ENCODE measurements around the gene SH3TC2. TPM values are rescaled to one million over a fixed set of nuclear protein-coding genes. Genes with fewer than 3 reads are reported as not detected.

SH3TC2 gene
- total RNA-seq, 1 experiment from 2014 or later = not detected

DNA sequence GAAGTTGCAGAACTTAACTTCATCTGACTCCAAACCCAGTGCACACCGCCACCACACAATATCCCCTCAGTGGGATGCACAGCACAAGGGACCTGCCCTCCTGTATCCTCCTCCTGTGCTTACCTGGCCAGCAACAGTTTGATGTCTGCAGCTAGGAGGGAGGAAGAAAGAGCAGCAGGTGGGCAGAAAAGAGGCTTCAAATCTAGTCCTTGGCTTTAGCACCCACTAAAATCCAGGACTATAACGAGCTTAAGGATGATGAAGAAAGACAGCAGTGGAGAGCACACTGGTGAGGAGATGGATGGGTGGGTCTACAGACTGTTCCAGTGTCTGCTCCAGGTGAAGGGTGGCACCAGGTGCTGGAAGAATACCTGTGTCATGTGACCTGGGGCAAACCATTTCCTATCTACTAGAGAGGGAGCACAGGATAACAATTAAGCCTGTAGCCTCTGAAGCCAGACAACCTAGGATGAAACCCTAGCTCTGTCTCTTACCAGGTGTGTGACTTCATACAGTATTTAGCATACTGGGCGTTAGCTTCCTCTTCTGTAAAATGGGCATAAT lies 100.0 kb downstream of the SH3TC2 start:
- DNase-seq = no peak
- H3K9ac ChIP-seq (ENCODE audit: low read length) = no peak overlapping the region
- H3K27ac ChIP-seq (ENCODE audit: low read length) = no peak overlapping the region
- H3K9me2 ChIP-seq (replicated peaks; ENCODE audit: insufficient read depth, low read length) = no peaks in the 10 kb centered on the region
- no peaks in the 10 kb centered on the region for H3K27me3 ChIP-seq (ENCODE audit: low read length)
- H3K36me3 ChIP-seq (ENCODE audit: insufficient read depth, low read length) = no peaks in the 10 kb centered on the region
- no peak overlapping the region for H2AFZ ChIP-seq (ENCODE audit: low read length)
- no peak overlapping the region for H3K4me2 ChIP-seq (ENCODE audit: low read depth, low read length, poor library complexity, severe bottlenecking)
- peaks cover 22% of the 10 kb centered on the region for H3K4me1 ChIP-seq (ENCODE audit: low read length)
- H3K4me3 ChIP-seq (ENCODE audit: low read length) = no peak overlapping the region
- no peaks in the 10 kb centered on the region for H3K9me3 ChIP-seq (ENCODE audit: low read length)
- H4K20me1 ChIP-seq (ENCODE audit: insufficient read depth, low read depth, low read length) = no peaks in the 10 kb centered on the region
- H3K79me2 ChIP-seq (ENCODE audit: low read length) = no peaks in the 10 kb centered on the region

DNA sequence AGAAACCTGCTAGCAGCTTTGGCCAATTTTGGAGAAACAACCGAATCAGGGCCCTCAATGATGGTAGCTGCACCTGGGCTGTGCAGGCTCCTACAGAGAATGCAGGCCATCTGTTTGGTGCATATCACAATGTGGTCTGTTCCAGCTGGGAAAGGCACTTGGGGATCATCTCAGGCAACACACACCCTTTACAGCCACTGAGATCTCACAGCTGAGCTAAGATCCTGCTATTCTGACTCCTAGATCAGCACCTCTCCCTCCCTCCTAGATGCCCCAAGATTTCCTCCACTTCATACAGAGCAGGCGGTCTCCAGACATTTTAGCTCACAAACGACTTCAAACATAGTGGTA lies 100.7 kb downstream of the SH3TC2 start:
- H3K79me2 ChIP-seq (ENCODE audit: low read length) = no peaks in the 10 kb centered on the region
- H3K27me3 ChIP-seq (ENCODE audit: low read length) = no peaks in the 10 kb centered on the region
- H3K27ac ChIP-seq (ENCODE audit: low read length) = no peak overlapping the region
- DNase-seq = no peak
- H3K9me2 ChIP-seq (replicated peaks; ENCODE audit: insufficient read depth, low read length) = no peaks in the 10 kb centered on the region
- H3K9me3 ChIP-seq (ENCODE audit: low read length) = no peaks in the 10 kb centered on the region
- no peaks in the 10 kb centered on the region for H4K20me1 ChIP-seq (ENCODE audit: insufficient read depth, low read depth, low read length)
- no peak overlapping the region for H3K4me2 ChIP-seq (ENCODE audit: low read depth, low read length, poor library complexity, severe bottlenecking)
- H3K4me1 ChIP-seq (ENCODE audit: low read length) = peaks cover 28% of the 10 kb centered on the region
- no peak overlapping the region for H2AFZ ChIP-seq (ENCODE audit: low read length)
- H3K4me3 ChIP-seq (ENCODE audit: low read length) = no peak overlapping the region
- H3K9ac ChIP-seq (ENCODE audit: low read length) = no peak overlapping the region
- no peaks in the 10 kb centered on the region for H3K36me3 ChIP-seq (ENCODE audit: insufficient read depth, low read length)

DNA sequence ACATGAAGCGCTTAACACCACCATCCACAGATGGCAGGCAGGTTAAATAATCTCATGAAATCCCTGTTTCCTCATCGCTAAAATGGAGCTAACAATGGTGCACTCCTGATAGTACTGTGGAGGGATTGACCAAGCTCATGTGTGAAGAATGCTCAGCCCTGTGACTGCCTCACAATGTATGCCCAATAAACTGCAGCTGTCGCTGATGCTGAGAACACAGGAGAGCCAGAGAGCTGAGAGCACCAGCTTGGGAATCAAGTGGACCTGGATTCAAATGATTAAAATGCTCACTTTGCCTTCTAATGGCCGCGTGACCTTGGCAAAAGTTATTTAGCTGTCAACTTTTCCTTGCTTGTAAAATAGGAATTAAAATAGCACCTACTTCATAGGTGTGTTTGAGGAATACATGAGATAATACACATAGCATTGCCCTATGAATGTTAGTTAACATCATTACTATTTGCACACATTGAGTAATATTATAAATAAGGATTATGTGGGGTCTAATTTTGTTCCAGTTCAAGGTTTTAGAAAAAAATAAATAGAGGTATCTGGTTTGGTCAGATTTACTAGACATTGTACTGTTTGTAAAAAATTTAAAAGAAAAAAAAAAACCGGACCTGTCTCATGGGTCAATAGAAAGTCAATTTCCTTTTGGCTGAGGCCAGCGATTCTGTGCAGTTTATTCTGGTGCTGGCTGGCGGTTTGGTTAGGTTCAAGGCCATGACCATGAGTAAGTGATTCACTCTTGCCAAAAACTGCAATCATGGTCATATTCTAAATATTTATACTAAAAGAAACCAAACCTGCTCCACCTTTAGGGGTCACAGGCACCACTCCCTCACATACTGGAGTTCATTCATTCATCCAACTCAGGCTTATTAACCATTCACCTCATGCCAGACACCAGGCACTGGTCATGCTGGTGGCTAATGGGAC lies 101.3 kb downstream of the SH3TC2 start:
- H4K20me1 ChIP-seq (ENCODE audit: insufficient read depth, low read depth, low read length) = no peaks in the 10 kb centered on the region
- no peak for DNase-seq
- H3K4me2 ChIP-seq (ENCODE audit: low read depth, low read length, poor library complexity, severe bottlenecking) = no peak overlapping the region
- no peaks in the 10 kb centered on the region for H3K9me2 ChIP-seq (replicated peaks; ENCODE audit: insufficient read depth, low read length)
- no peak overlapping the region for H3K27ac ChIP-seq (ENCODE audit: low read length)
- H2AFZ ChIP-seq (ENCODE audit: low read length) = no peak overlapping the region
- H3K79me2 ChIP-seq (ENCODE audit: low read length) = no peaks in the 10 kb centered on the region
- no peak overlapping the region for H3K9ac ChIP-seq (ENCODE audit: low read length)
- H3K9me3 ChIP-seq (ENCODE audit: low read length) = no peaks in the 10 kb centered on the region
- H3K4me3 ChIP-seq (ENCODE audit: low read length) = no peak overlapping the region
- no peaks in the 10 kb centered on the region for H3K27me3 ChIP-seq (ENCODE audit: low read length)
- H3K36me3 ChIP-seq (ENCODE audit: insufficient read depth, low read length) = no peaks in the 10 kb centered on the region
- peaks cover 35% of the 10 kb centered on the region for H3K4me1 ChIP-seq (ENCODE audit: low read length)

DNA sequence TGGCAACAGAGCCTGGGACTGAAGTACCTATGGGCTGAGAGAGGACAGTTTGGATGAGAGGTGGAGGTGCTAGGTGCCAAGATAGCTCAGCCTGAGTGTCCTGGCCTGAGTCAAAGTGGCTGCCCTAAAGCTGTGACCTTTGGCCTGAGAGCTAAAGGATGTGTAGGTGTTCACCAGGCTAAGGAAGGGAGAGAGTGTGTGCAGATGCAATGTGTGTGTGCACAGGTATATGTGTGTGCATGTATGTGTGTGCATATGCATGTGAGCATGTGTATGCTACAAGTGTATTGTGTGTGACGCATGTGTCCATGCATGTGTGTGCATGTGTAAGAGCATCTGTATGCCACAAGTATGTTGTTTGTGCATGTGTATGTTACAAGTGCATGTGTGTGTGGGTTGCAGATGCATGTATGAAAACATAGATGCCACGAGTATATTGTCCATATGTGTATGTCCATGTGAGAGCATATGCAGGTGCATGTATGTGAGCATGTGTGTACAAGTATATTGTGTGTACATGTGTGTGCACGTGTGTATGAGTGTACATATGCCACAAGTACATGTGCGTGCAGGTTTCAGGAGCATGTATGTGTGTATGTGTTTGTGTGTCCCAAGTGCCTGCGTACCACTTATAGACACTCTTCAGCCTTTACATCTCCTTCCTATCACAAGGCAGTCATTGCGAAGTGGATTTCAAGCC lies 102.6 kb downstream of the SH3TC2 start:
- H3K9me3 ChIP-seq (ENCODE audit: low read length) = no peaks in the 10 kb centered on the region
- H3K79me2 ChIP-seq (ENCODE audit: low read length) = no peaks in the 10 kb centered on the region
- H3K27ac ChIP-seq (ENCODE audit: low read length) = no peak overlapping the region
- H4K20me1 ChIP-seq (ENCODE audit: insufficient read depth, low read depth, low read length) = no peaks in the 10 kb centered on the region
- no peaks in the 10 kb centered on the region for H3K36me3 ChIP-seq (ENCODE audit: insufficient read depth, low read length)
- H3K4me3 ChIP-seq (ENCODE audit: low read length) = no peak overlapping the region
- H2AFZ ChIP-seq (ENCODE audit: low read length) = no peak overlapping the region
- no peaks in the 10 kb centered on the region for H3K27me3 ChIP-seq (ENCODE audit: low read length)
- H3K4me1 ChIP-seq (ENCODE audit: low read length) = peaks cover 40% of the 10 kb centered on the region
- H3K9ac ChIP-seq (ENCODE audit: low read length) = no peak overlapping the region
- H3K9me2 ChIP-seq (replicated peaks; ENCODE audit: insufficient read depth, low read length) = no peaks in the 10 kb centered on the region
- DNase-seq = no peak
- H3K4me2 ChIP-seq (ENCODE audit: low read depth, low read length, poor library complexity, severe bottlenecking) = no peak overlapping the region

DNA sequence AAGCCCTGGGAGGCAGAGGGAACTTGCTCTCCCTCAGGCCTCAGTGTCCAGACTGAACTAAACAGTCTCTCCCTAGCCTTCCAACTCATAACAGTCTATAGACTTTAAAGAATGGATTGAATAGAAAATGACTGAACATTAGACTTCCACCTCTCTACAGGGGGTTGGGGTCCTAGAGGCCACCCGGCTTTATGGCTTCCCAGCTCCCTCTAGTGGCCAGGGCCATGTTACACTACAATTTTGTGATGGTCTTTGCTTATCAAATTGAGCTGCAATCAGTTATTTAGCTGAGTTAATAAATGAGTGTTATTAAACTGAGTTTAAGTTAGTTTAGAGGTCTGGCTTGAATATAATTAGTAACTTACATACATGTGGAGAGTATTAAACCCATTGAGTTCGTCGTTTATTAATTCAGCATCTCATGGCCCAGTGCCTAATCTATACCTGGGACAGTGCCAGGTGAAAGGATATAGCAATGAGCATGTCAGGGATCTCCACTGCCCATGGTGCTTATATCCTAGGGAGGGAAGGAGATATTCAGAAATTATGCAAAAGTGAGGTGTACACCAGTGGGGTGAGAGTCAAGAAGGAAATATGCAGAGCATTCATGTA lies 105.2 kb downstream of the SH3TC2 start:
- H3K4me2 ChIP-seq (ENCODE audit: low read depth, low read length, poor library complexity, severe bottlenecking) = no peak overlapping the region
- H3K27ac ChIP-seq (ENCODE audit: low read length) = no peak overlapping the region
- no peak overlapping the region for H3K4me3 ChIP-seq (ENCODE audit: low read length)
- H3K9me2 ChIP-seq (replicated peaks; ENCODE audit: insufficient read depth, low read length) = no peaks in the 10 kb centered on the region
- H3K27me3 ChIP-seq (ENCODE audit: low read length) = no peaks in the 10 kb centered on the region
- H3K79me2 ChIP-seq (ENCODE audit: low read length) = no peaks in the 10 kb centered on the region
- no peak overlapping the region for H3K9ac ChIP-seq (ENCODE audit: low read length)
- H4K20me1 ChIP-seq (ENCODE audit: insufficient read depth, low read depth, low read length) = no peaks in the 10 kb centered on the region
- H3K4me1 ChIP-seq (ENCODE audit: low read length) = peaks cover 39% of the 10 kb centered on the region
- peak; percentile 88 for DNase-seq
- no peak overlapping the region for H2AFZ ChIP-seq (ENCODE audit: low read length)
- H3K9me3 ChIP-seq (ENCODE audit: low read length) = no peaks in the 10 kb centered on the region
- no peaks in the 10 kb centered on the region for H3K36me3 ChIP-seq (ENCODE audit: insufficient read depth, low read length)

DNA sequence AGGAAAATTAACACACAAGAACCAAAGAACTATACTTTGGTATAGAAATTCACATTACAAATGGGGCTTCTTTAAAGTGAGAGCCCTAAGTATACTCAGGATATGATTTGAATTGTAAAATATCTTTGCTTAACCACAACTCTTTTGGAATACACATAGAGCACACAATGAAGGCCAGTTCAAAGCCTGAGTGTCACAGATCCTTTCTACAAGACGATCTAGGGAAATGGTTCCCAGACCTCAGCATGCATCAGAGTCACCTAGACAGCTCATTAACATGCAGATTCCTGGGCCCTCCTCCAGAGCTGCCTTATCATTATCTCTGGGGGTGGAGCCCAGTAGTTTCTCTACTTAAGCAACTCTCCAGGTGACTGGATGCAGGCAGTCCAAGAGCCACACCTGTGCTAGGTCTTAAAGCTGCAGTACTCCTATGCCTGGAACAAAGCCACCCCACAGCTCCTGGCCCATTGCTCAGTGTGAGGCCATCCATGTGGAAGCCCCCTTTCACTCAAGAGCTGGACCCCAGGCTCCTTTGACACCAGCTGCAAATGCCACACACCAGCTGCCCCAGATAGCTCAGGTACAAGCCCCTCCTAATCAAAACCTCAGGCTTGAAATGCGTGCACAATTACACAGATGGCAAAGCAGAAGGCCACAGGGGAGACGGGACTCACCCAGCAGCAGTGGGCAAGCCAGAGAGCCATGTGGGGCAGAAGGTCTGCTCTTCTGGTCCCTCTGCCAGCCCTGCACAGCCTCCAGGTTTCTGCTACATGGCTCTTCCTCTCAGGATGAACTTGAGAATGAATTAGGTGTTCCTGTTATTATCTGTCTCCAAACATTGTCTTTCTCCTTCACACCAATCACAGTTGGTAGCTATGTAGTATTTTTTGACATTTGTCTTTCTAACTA lies 106.1 kb downstream of the SH3TC2 start:
- Histone ChIP-seq H4K20me1 (ENCODE audit: insufficient read depth, low read depth, low read length) (no peaks in the 10 kb centered on the region), H3K9ac (ENCODE audit: low read length) (peak overlapping the region; percentile 11; the same call in 1 of the 2 replicates), H3K79me2 (ENCODE audit: low read length) (no peaks in the 10 kb centered on the region), H3K4me1 (ENCODE audit: low read length) (peaks cover 48% of the 10 kb centered on the region), H3K4me3 (ENCODE audit: low read length) (peak overlapping the region; percentile 16; the same call in 1 of the 2 replicates), H2AFZ (ENCODE audit: low read length) (no peak overlapping the region), H3K9me3 (ENCODE audit: low read length) (no peaks in the 10 kb centered on the region), H3K36me3 (ENCODE audit: insufficient read depth, low read length) (no peaks in the 10 kb centered on the region), H3K27ac (ENCODE audit: low read length) (no peak overlapping the region), H3K27me3 (ENCODE audit: low read length) (no peaks in the 10 kb centered on the region), H3K9me2 (replicated peaks; ENCODE audit: insufficient read depth, low read length) (no peaks in the 10 kb centered on the region), H3K4me2 (ENCODE audit: low read depth, low read length, poor library complexity, severe bottlenecking) (peak overlapping the region; percentile 31)
- no peak for DNase-seq

Data from Karpas-422 (cell line).